Hematopoietic multipotent progenitor cell treated with erythropoietin and hydrocortisone succinate and interleukin-3 and kit ligand, for 15 days (in vitro differentiated cells): ENCODE measurements around the gene GPR137B.

Experiments
- DNase-seq: peaks from one replicate; pipeline ENCODE4 v3.0.0-alpha.2; 2015; ENCODE audit warnings: low spot score

Gene GPR137B

DNA sequence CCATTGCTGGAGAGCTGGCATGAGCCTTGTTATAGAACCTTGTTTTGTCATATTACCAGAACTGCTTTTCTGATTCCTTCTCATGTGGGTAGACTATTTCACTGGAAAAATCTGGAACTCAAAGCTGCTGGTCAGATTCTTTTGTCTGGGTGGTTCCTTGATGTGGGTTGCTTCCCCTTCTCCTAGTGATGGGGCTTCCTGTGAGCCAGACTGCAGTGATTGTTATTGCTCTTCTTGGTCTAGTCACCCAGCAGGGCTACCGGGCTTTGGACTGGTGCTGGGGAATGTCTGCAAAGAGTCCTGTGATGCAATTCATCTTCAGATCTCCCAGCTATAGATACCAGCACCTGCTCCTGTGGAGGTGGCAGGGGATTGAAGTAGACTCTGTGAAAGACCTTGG is 59.4 kb downstream of the GPR137B start:
- no peak for DNase-seq

GRCh38 chr1:236204039-236204438 is 61.7 kb downstream of the GPR137B start:
- no peak for DNase-seq

DNA sequence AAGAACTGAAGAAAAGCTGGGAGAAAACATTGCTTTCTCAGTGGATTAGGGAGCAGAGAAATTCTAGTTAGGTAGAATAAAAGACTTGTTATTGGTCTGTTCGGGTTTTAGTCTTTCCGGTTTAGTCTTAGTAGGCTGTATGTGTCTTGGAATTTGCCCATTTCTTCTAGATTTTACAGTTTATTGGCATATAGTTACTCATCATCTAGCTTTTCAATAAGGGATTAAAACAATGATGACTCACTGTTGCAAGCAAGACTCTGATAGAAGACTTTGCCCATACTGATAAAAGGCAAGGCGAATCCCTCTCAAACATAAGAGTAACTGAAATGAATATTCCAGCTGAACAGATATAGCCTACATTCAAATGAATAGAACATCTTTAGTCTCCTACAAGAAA is 62.3 kb downstream of the GPR137B start:
- no peak for DNase-seq

DNA sequence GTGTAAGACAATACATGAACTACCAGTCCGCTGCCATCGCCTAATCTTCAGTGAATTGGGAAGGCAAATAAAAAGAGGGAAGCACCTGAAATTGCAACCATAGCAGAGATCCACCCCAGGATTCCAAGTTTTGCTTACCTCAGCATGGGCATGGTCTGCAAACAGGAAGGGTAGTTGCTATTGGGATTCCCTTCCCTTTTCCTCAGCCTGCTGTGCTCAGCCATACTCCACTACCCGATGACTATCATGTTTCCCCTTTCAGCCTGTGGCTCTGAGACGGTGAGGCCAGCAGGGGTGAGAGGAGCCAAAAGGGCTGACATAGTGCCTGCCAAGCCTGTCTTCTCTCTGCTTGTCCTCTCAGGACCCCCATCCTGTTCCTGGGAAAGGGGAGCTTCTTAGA is 64.2 kb downstream of the GPR137B start:
- DNase-seq = no peak

DNA sequence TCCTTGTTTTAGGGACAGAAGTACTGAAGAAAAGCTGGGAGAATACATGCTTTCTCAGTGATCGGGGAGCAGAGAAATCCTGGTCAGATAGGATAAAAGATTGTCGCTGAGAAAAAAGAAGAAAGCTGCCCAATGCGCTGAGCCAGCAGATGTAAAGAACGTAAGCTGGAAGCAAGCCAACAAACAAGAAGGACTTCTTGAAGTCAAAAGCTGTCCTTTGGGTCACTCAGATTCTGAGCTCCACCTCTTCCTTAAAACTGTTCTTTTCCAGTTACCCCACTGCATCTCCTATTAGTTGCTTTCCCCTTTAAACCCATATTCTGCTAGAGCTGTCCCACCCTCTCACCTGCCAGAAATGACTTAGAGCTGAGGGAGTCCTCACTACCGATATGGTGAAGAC is 64.8 kb downstream of the GPR137B start:
- DNase-seq = no peak

GRCh38 chr1:236207569-236207968 is 65.2 kb downstream of the GPR137B start:
- no peak for DNase-seq

DNA sequence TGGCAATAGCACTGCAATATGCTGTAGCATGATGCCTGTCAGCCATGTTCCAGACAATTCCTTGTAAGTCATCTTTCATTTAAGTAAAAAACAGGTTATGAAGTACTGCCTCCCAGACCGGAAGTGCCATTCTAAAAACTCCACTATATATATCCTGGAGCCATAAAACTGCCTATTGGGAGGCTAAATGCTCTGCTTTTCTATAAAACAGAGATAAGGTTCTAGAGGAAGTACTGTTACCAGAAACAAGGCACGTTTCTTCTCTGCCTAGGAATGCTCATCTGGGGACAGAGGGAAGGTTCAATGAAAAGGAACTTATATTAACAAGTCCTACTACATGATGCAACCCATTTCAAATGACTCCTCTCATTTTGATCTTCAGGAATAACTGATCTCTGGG is 66.8 kb downstream of the GPR137B start:
- no peak for DNase-seq

DNA sequence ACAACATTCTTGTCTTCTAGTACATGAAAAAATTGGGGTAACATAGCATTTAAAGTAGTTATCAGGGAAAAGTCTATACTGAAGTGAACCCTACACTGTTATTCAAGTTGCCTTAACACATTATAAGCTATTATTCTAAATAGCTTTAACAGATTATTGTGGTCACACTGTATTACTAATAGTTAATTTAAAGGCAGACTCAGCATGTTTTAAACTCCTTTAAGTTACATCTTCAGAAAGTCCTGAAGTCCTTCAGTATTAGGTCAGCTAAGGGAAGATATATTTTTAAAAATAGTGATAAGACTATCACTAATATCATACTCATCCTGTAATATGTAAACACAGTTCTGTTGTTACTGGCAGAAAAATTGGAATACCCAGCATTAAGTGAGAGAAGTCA is 67.4 kb downstream of the GPR137B start:
- no peak for DNase-seq

- no peak for DNase-seq
Measured at GRCh38 chr1:236211815-236212214, 69.5 kb downstream of the GPR137B start.

DNA sequence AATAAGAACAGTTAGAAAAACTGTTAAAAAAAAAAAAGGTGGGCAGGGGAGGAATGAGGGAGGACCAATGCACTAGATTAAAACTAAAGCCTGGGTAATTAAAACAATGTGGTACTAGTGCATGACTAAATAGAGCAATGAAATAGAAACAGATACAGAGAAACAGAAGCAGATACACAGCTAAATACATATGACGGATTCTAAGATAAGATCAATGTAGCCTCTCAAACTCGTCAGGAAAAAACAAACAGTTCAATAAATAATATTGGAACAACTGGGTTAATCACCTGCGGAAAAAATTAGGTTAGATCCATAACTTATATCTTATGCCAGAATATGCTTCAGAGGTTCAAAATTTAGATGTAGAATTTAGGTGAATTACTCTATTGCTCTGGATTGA is 71.2 kb downstream of the GPR137B start:
- no peak for DNase-seq

- DNase-seq = no peak
Measured at GRCh38 chr1:236214761-236215160, 72.4 kb downstream of the GPR137B start.

- DNase-seq = no peak
Measured at GRCh38 chr1:236220473-236220872, 78.1 kb downstream of the GPR137B start.

DNA sequence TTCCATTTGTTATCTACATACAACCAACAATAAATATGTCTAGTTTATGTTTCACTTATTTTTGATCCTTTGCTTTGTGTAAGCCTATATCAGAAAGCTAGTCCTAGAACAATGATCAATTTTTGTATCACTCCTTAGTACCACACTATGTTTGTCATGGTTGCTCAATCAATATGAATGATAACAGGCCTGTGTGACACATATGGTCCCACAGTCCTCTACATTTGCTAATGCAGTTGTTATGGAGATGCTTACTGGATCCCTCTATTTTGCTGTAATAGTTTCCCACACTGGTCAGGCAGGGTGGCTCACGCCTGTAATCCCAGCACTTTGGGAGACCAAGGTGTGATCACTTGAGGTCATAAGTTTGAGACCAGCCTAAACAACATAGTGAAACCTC is 80.3 kb downstream of the GPR137B start:
- no peak for DNase-seq

DNA sequence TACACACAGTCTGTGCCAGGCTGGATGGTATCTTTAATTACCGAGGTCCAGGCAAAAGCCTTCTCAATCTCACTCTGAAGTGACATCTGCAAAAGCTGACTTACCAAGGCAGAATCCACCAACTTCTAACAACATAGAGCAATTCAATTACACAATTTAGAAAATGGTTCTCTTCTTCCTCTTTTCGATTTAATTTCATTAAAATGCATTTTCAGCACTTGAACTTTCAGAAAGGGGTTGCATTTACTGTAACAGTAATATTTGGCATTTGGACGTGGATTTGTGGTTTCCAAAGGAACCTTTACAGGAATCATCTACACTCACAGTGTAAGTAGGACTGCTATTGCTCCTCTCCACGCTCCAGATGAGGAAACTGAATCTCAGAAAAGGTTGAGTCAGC is 86.1 kb downstream of the GPR137B start:
- no peak for DNase-seq

- DNase-seq = no peak
Measured at GRCh38 chr1:236235116-236235515, 92.8 kb downstream of the GPR137B start.

GRCh38 chr1:236239092-236239585 is 96.8 kb downstream of the GPR137B start:
- no peak for DNase-seq

- DNase-seq = no peak
Measured at GRCh38 chr1:236240675-236241074, 98.3 kb downstream of the GPR137B start.

- DNase-seq = no peak
Measured at GRCh38 chr1:236242568-236242967, 100.2 kb downstream of the GPR137B start.

GRCh38 chr1:236247286-236247685 is 104.9 kb downstream of the GPR137B start:
- DNase-seq = no peak

GRCh38 chr1:236251587-236251986 is 109.2 kb downstream of the GPR137B start:
- DNase-seq = no peak

DNA sequence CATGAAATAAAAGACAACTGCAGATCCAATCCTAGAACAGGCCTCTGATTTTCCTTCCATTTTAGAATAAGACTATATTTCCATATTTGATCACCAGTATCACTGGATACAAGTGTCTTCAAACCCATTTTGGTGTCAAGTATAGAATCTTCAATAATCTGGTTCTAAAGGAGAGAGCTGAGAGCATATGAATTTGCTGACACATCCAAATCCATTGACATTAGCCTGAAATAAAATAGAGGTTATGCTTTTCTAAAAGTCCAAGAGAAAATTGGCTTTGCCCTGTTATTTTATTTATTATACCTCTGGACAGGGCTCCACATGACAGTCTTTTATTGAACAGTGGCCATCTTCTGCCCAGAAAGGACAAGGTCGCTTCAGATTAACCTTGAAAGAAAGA is 110.8 kb downstream of the GPR137B start:
- DNase-seq = no peak

GRCh38 chr1:236253918-236254637 is 111.7 kb downstream of the GPR137B start:
- no peak for DNase-seq

GRCh38 chr1:236257216-236257615 is 114.9 kb downstream of the GPR137B start:
- DNase-seq = no peak

- no peak for DNase-seq
Measured at GRCh38 chr1:236258114-236258622, 115.8 kb downstream of the GPR137B start.
